Measurements from ENCODE around the gene KLHL1. TPM values are rescaled to one million over a fixed set of nuclear protein-coding genes. Genes with fewer than 3 reads are reported as not detected.
A peak's percentile ranks its signal among the peaks of the same experiment; 100 is the strongest.

Gene KLHL1
- total and polyA plus RNA-seq, 2 of the 13 experiments (the other 11 are each of a cell fraction or from before 2014, with no cell fraction given) = 0.01 TPM; not detected in 1

- ATAC-seq = no peak
Observed at GRCh38 chr13:70034286-70034685, 74.0 kb downstream of the KLHL1 start.

GRCh38 chr13:70027551-70027950 is 80.7 kb downstream of the KLHL1 start:
- DNase-seq (ENCODE audit: low spot score) (no peak), FAIRE-seq (no peak), ATAC-seq (no peak)
- Histone ChIP-seq H3K9me3 (ENCODE audit: low read length) (no peaks in the 10 kb centered on the region), H3K4me1 (ENCODE audit: insufficient read depth, low read length) (no peaks in the 10 kb centered on the region), H3K9ac (ENCODE audit: insufficient read depth, low read depth, low read length) (no peak overlapping the region), H3K79me2 (ENCODE audit: insufficient read depth, low read length) (no peaks in the 10 kb centered on the region), H3K4me3 (replicated peaks in 1 of 3; ENCODE audit: insufficient read depth in 1 of 3, low read depth in 2 of 3, low read length in 3 of 3) (no peak overlapping the region), H3K36me3 (replicated peaks in 1 of 2; ENCODE audit: control insufficient read depth in 1 of 2, insufficient read depth in 2 of 2, low read length in 2 of 2) (no peaks in the 10 kb centered on the region), H3K27me3 (ENCODE audit: control insufficient read depth in 1 of 2, insufficient read depth in 2 of 2, low read length in 2 of 2) (no peaks in the 10 kb centered on the region), H3K27ac (ENCODE audit: extremely low read length, insufficient read depth, low read length) (no peak overlapping the region), H2AFZ (ENCODE audit: low read length) (no peak overlapping the region), H4K20me1 (ENCODE audit: insufficient read depth, low read length) (no peaks in the 10 kb centered on the region), H3K4me2 (ENCODE audit: low read depth, low read length) (no peak overlapping the region)
- under 1% methylated on average over 4 of the region's 4 CpGs for WGBS (ENCODE audit: low lambda C conversion rate)
- intact Hi-C loops (cut with micrococcal nuclease; ENCODE audit: unreplicated experiment) = no loop called here
- ChIA-PET CTCF (ENCODE audit: low intra/inter-chr PET ratio, low total read pairs) (no interaction called here), POLR2A (no interaction called here)
- in situ Hi-C loops (cut with HindIII; ENCODE audit: extremely low pct_ligation_motif_present, low pct_unique_long_range_greater_than_20kb) = no loop called here
- no TSS peak for BruUV-seq (replicated peaks)
- TF ChIP-seq KDM5A (IDR thresholded peaks at IDR 0.05; ENCODE audit: borderline replicate concordance, low read length) (no peak), MNT (IDR thresholded peaks at IDR 0.05) (no peak), ZNF772 (CRISPR knock-in tag; IDR thresholded peaks at IDR 0.05) (no peak), YEATS2 (CRISPR knock-in tag; IDR thresholded peaks at IDR 0.05; ENCODE audit: borderline replicate concordance) (no peak), CCDC6 (CRISPR knock-in tag; IDR thresholded peaks at IDR 0.05) (no peak), HMGXB3 (CRISPR knock-in tag; IDR thresholded peaks at IDR 0.05; ENCODE audit: borderline replicate concordance) (no peak), HNF4G (IDR thresholded peaks at IDR 0.05; ENCODE audit: borderline replicate concordance, low read depth, low read length) (no peak), HNF4G (CRISPR knock-in tag; IDR thresholded peaks at IDR 0.05; ENCODE audit: borderline replicate concordance, low read depth) (no peak), ZNF350 (CRISPR knock-in tag; IDR thresholded peaks at IDR 0.05; ENCODE audit: borderline replicate concordance, low read depth) (no peak), E2F2 (CRISPR knock-in tag; IDR thresholded peaks at IDR 0.05; ENCODE audit: borderline replicate concordance) (no peak), SSRP1 (CRISPR knock-in tag; IDR thresholded peaks at IDR 0.05) (no peak)

More at GRCh38 chr13:70034286-70034685, 74.0 kb downstream of the KLHL1 start:
- intact Hi-C loops (cut with micrococcal nuclease; ENCODE audit: unreplicated experiment) (no loop called here), in situ Hi-C loops (cut with HindIII; ENCODE audit: extremely low pct_ligation_motif_present, low pct_unique_long_range_greater_than_20kb) (no loop called here)
- CTCF ChIA-PET (ENCODE audit: low intra/inter-chr PET ratio, low total read pairs) = no interaction called here
- Histone ChIP-seq H3K36me3 (replicated peaks in 1 of 2; ENCODE audit: control insufficient read depth in 1 of 2, insufficient read depth in 2 of 2, low read length in 2 of 2) (no peaks in the 10 kb centered on the region), H3K4me3 (replicated peaks in 1 of 3; ENCODE audit: insufficient read depth in 1 of 3, low read depth in 2 of 3, low read length in 3 of 3) (no peak overlapping the region), H3K9ac (ENCODE audit: insufficient read depth, low read depth, low read length) (no peak overlapping the region), H3K4me2 (ENCODE audit: low read depth, low read length) (no peak overlapping the region), H3K4me1 (ENCODE audit: insufficient read depth, low read length) (no peaks in the 10 kb centered on the region), H4K20me1 (ENCODE audit: insufficient read depth, low read length) (no peaks in the 10 kb centered on the region), H3K79me2 (ENCODE audit: insufficient read depth, low read length) (no peaks in the 10 kb centered on the region), H3K27me3 (ENCODE audit: control insufficient read depth in 1 of 2, insufficient read depth in 2 of 2, low read length in 2 of 2) (no peaks in the 10 kb centered on the region), H3K9me3 (ENCODE audit: low read length) (no peaks in the 10 kb centered on the region), H2AFZ (ENCODE audit: low read length) (no peak overlapping the region), H3K27ac (ENCODE audit: extremely low read length, insufficient read depth, low read length) (no peak overlapping the region)
- FAIRE-seq = no peak
- no peak for DNase-seq (ENCODE audit: low spot score)
- POLR2A ChIA-PET = no interaction called here
- no TSS peak for BruUV-seq (replicated peaks)
- no peak for TF ChIP-seq ZNF781 (CRISPR knock-in tag; IDR thresholded peaks at IDR 0.05; ENCODE audit: borderline replicate concordance, not compliant biosample characterization)
- no peak for TF ChIP-seq RXRA (CRISPR knock-in tag; IDR thresholded peaks at IDR 0.05)
- peak; percentile 39; the same call in 1 of the 2 replicates for TF ChIP-seq RFX1 (IDR thresholded peaks at IDR 0.05)
- no peak for TF ChIP-seq ZSCAN25 (CRISPR knock-in tag; IDR thresholded peaks at IDR 0.05)
- no peak for TF ChIP-seq PRPF4 (IDR thresholded peaks at IDR 0.05; ENCODE audit: low read depth, low read length, poor library complexity, severe bottlenecking)
